Calu3 (cell line): ENCODE data around the gene ACAP1. TPM values are rescaled to one million over a fixed set of nuclear protein-coding genes. Genes with fewer than 3 reads are reported as not detected.

Experiments
- BruUV-seq: library from RNA; stranded (reverse); fragments of 400-500 nt; replicated peaks from 2 replicates; lab custom pipeline; 2021; lab: Mats Ljungman, UMichigan
- CTCF ChIA-PET: fragments of 300-600 bp; sonication (Branson Sonifier 250); formaldehyde crosslinking; loops from one replicate; lab custom pipeline; 2022; ENCODE audit warnings: antibody characterized with exemption; lab: Charles Lee
- DNase-seq: peaks from one replicate; pipeline ENCODE4 v3.0.0; 2022
- H3K27ac Mint-ChIP-seq: one replicate; pipeline ENCODE4 v1.8.0; 2022; ENCODE audit warnings: mixed read lengths; ENCODE audit not compliant: unreplicated experiment
- H3K27me3 Mint-ChIP-seq: one replicate; pipeline ENCODE4 v1.8.0; 2022; ENCODE audit warnings: mixed read lengths; ENCODE audit not compliant: unreplicated experiment
- H3K36me3 Mint-ChIP-seq: one replicate; pipeline ENCODE4 v1.8.0; 2022; ENCODE audit warnings: mild to moderate bottlenecking, moderate library complexity, mixed read lengths; ENCODE audit not compliant: insufficient read depth, unreplicated experiment
- H3K4me1 Mint-ChIP-seq: one replicate; pipeline ENCODE4 v1.8.0; 2022; ENCODE audit warnings: mild to moderate bottlenecking, low read depth, mixed read lengths; ENCODE audit not compliant: unreplicated experiment
- H3K4me3 Mint-ChIP-seq: one replicate; pipeline ENCODE4 v1.8.0; 2022; ENCODE audit warnings: mild to moderate bottlenecking, low read depth, moderate library complexity, mixed read lengths; ENCODE audit not compliant: unreplicated experiment
- H3K9me3 Mint-ChIP-seq: one replicate; pipeline ENCODE4 v1.8.0; 2022; ENCODE audit warnings: low read depth, mixed read lengths; ENCODE audit not compliant: unreplicated experiment
- intact Hi-C: fragments of 100-400 bp; cut with micrococcal nuclease; formaldehyde crosslinking; loops from one replicate; pipeline ENCODE4 v1.10.0; 2022; ENCODE audit not compliant: unreplicated experiment
- total RNA-seq: library from RNA; stranded (reverse); gene quantifications from 2 replicates; pipeline ENCODE4 v1.2.3, GENCODE V29; 2022
- TF ChIP-seq, protein P1 (sequence below): fragments of 200-600 bp; IDR thresholded peaks from one replicate; pipeline ENCODE4 v1.8.0; 2022; ENCODE audit warnings: antibody characterized with exemption; ENCODE audit not compliant: unreplicated experiment

Gene ACAP1
- total RNA-seq, 1 experiment from 2014 or later, result not detected

DNA sequence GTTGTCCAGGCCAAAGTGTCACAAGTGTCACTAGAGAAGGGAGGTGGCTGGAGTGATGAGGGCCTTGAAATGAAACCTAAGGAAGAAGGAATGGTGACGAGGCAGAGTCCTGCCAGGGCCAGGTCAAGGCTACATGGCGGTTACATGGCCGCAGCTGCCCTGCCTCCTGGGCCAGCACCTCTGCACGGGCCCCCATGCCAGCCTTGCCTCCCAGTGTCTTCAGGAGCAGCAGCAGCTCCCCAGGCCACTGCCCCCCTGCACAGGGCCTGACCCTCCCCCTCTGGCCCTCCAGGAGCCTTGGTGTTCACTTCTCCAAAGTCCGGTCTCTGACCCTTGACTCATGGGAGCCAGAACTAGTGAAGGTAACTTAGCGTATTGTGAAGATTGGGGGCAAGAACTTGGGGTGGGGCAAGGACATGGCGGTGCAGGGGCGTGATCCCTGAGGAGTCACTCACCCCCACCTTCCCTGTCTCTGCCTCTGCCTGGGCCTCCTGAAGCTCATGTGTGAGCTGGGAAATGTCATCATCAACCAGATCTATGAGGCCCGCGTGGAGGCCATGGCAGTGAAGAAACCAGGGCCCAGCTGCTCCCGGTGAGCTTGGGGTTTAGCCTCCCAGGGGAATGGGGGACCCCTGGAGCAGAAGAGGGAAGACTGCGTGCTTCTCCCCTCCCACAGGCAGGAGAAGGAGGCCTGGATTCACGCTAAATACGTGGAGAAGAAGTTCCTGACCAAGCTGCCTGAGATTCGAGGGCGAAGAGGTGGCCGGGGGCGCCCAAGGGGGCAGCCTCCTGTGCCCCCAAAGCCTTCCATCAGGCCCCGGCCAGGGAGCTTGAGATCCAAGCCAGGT, 11.5 kb downstream of the ACAP1 start:
- peaks cover 14% of the 10 kb centered on the region for H3K4me1 Mint-ChIP-seq
- peaks cover 60% of the 10 kb centered on the region for H3K36me3 Mint-ChIP-seq
- peaks cover 40% of the 10 kb centered on the region for H3K27me3 Mint-ChIP-seq
- no peak for DNase-seq
- no peaks in the 10 kb centered on the region for H3K9me3 Mint-ChIP-seq
- intact Hi-C loops, result loop anchor here (5.0 kb wide), 1 partner anchor 301 kb away; no protein-coding TSS in a partner anchor
- BruUV-seq, result no TSS peak
- peak overlapping the region; percentile 57 for H3K27ac Mint-ChIP-seq
- CTCF ChIA-PET, result interaction anchor here (0.6 kb wide), 1 partner anchor 100 kb away, joined by 4 read pairs; no protein-coding TSS in a partner anchor
- TF ChIP-seq, protein P1, sequence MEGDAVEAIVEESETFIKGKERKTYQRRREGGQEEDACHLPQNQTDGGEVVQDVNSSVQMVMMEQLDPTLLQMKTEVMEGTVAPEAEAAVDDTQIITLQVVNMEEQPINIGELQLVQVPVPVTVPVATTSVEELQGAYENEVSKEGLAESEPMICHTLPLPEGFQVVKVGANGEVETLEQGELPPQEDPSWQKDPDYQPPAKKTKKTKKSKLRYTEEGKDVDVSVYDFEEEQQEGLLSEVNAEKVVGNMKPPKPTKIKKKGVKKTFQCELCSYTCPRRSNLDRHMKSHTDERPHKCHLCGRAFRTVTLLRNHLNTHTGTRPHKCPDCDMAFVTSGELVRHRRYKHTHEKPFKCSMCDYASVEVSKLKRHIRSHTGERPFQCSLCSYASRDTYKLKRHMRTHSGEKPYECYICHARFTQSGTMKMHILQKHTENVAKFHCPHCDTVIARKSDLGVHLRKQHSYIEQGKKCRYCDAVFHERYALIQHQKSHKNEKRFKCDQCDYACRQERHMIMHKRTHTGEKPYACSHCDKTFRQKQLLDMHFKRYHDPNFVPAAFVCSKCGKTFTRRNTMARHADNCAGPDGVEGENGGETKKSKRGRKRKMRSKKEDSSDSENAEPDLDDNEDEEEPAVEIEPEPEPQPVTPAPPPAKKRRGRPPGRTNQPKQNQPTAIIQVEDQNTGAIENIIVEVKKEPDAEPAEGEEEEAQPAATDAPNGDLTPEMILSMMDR, result no peak
- H3K4me3 Mint-ChIP-seq, result no peak overlapping the region

GRCh38 chr17:7348478-7349242, 12.3 kb downstream of the ACAP1 start:
- H3K9me3 Mint-ChIP-seq, result no peaks in the 10 kb centered on the region
- TF ChIP-seq, protein P1, result no peak
- no peak overlapping the region for H3K4me3 Mint-ChIP-seq
- peaks cover 17% of the 10 kb centered on the region for H3K4me1 Mint-ChIP-seq
- CTCF ChIA-PET, result interaction anchor here (0.6 kb wide), 1 partner anchor 101 kb away, joined by 4 read pairs; no protein-coding TSS in a partner anchor
- peak overlapping the region; percentile 57 for H3K27ac Mint-ChIP-seq
- intact Hi-C loops, result loop anchor here (5.0 kb wide), 1 partner anchor 301 kb away; no protein-coding TSS in a partner anchor
- H3K27me3 Mint-ChIP-seq, result peaks cover 33% of the 10 kb centered on the region
- no TSS peak for BruUV-seq
- peaks cover 64% of the 10 kb centered on the region for H3K36me3 Mint-ChIP-seq
- no peak for DNase-seq

- DNase-seq, result peak; percentile 94
- intact Hi-C loops, result loop anchor here (5.0 to 10.0 kb wide), 2 partner anchors 85 to 333 kb away; partner anchors contain the start of genes FGF11, TMEM102, TP53 and WRAP53
- Mint-ChIP-seq H3K27me3 (peaks cover 20% of the 10 kb centered on the region), H3K36me3 (peaks cover 55% of the 10 kb centered on the region), H3K9me3 (no peaks in the 10 kb centered on the region), H3K4me3 (peak within 1 kb of the TSS; percentile 93), H3K27ac (peak within 1 kb of the TSS; percentile 95), H3K4me1 (peaks cover 28% of the 10 kb centered on the region)
- TF ChIP-seq, protein P1, result no peak
- no TSS peak for BruUV-seq
- CTCF ChIA-PET, result interaction anchor here (1.4 kb wide), 1 partner anchor 52 kb away, joined by 3 read pairs; the partner anchor contains the start of gene TMEM256
These were observed 15.6 kb downstream of the ACAP1 start, which contains the start of gene KCTD11 for GRCh38 chr17:7351665-7352502. KCTD11 (plus strand) TSS chr17:7352162.
